ENCODE measurements around the gene IFI44L. TPM values are rescaled to one million over a fixed set of nuclear protein-coding genes. Genes with fewer than 3 reads are reported as not detected.

IFI44L gene
- total RNA-seq, 4 donors from 2014 or later, result 0.57 to 4.6 (median 2.2) TPM

GRCh38 chr1:78665809-78666208, 45.6 kb downstream of the IFI44L start:
- 91% methylated on average over 6 of the region's 6 CpGs for WGBS
- Histone ChIP-seq H3K36me3 (peaks cover 19% of the 10 kb centered on the region), H3K4me3 (no peak overlapping the region), H3K9me3 (no peaks in the 10 kb centered on the region), H3K4me1 (no peaks in the 10 kb centered on the region), H3K27me3 (no peaks in the 10 kb centered on the region), H3K27ac (no peak overlapping the region)
- no peak for DNase-seq (ENCODE audit: low spot score in 2 of 2)
- no peak for TF ChIP-seq EP300 (IDR thresholded peaks at IDR 0.05)
- TF ChIP-seq CTCF (IDR thresholded peaks at IDR 0.05), result no peak

GRCh38 chr1:78667939-78668338, 47.7 kb downstream of the IFI44L start:
- Histone ChIP-seq H3K27ac (no peak overlapping the region), H3K4me3 (no peak overlapping the region), H3K36me3 (peaks cover 9% of the 10 kb centered on the region), H3K4me1 (no peaks in the 10 kb centered on the region), H3K27me3 (no peaks in the 10 kb centered on the region), H3K9me3 (no peaks in the 10 kb centered on the region)
- WGBS, result 68% methylated on average over 1 of the region's 1 CpG
- TF ChIP-seq POLR2AphosphoS5 (IDR thresholded peaks at IDR 0.05) (no peak), CTCF (IDR thresholded peaks at IDR 0.05) (no peak), EP300 (IDR thresholded peaks at IDR 0.05) (no peak), POLR2A (IDR thresholded peaks at IDR 0.05) (no peak)
- DNase-seq (ENCODE audit: low spot score in 2 of 2), result no peak

DNA sequence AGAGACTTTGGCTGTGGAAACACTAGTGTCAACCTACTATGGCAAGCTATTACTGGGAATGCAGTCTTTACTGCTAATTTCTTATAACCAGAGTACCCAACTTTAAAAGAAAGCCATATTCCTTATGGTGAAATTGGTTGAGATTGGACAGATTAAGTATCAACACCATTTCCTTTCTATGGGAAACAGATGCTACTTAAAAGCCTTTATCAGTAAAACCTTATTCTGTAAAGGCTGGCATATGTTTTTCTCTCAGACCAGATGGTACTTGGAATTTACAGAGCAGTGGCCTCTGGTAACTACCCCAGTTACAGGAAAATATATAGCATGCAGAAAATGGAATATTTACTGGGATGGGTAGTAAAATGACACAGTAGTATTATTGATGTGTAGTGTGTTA, 48.2 kb downstream of the IFI44L start:
- no peaks in the 10 kb centered on the region for H3K27me3 ChIP-seq
- no peaks in the 10 kb centered on the region for H3K9me3 ChIP-seq
- H3K4me3 ChIP-seq, result no peak overlapping the region
- peaks cover 4% of the 10 kb centered on the region for H3K36me3 ChIP-seq
- no peak overlapping the region for H3K27ac ChIP-seq
- DNase-seq (ENCODE audit: low spot score in 2 of 2), result no peak
- TF ChIP-seq POLR2A (IDR thresholded peaks at IDR 0.05), result no peak
- TF ChIP-seq POLR2AphosphoS5 (IDR thresholded peaks at IDR 0.05), result no peak
- no peak for TF ChIP-seq EP300 (IDR thresholded peaks at IDR 0.05)
- TF ChIP-seq CTCF (IDR thresholded peaks at IDR 0.05), result no peak
- no peaks in the 10 kb centered on the region for H3K4me1 ChIP-seq

DNA sequence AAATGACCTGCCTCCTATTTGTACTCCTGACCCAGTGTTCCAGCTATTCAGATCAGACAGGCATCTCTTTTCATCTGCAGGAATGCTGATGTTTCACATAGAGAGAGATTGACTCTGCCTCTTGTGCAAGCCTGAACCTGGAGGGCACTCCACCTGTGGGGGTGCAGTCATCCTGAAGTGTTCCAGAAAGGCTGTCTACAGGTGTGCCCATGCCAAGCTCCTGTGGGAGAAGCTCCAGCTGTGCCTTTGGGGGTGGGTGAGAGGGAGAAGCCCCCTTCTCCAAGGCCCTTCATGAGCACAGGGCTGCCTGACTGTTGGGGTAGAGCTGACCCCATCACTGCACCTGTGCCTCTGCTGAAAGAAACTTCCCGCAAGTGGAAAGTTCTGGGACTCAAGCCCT, 52.2 kb downstream of the IFI44L start:
- no peak for DNase-seq (ENCODE audit: low spot score in 2 of 2)
- H3K9me3 ChIP-seq, result no peaks in the 10 kb centered on the region
- no peaks in the 10 kb centered on the region for H3K4me1 ChIP-seq
- WGBS, result 100% methylated on average over 1 of the region's 1 CpG
- H3K27ac ChIP-seq, result no peak overlapping the region
- TF ChIP-seq CTCF (IDR thresholded peaks at IDR 0.05) (no peak), POLR2A (IDR thresholded peaks at IDR 0.05) (no peak), POLR2AphosphoS5 (IDR thresholded peaks at IDR 0.05) (no peak), EP300 (IDR thresholded peaks at IDR 0.05) (no peak)
- H3K27me3 ChIP-seq, result no peaks in the 10 kb centered on the region
- H3K36me3 ChIP-seq, result no peaks in the 10 kb centered on the region
- no peak overlapping the region for H3K4me3 ChIP-seq

DNA sequence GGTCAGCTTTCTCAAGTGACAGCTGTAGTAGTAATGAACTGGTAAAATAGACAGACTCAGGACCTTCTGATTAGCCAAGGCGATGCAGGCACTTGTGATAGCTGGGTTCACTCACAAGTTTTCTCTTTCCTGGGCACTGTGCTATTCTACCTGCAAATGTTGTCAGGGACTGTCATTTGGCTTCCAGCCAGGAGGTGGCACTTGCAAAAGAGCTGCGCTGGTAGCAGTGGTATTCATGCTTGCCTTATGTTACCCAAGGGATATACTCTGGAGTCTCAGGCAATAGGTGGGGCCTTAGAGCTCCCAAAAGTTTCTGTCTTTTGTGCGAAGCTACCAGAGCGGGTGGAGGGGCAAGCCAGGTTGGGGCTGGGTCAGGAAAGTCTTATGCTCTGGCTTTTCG, 52.9 kb downstream of the IFI44L start:
- no peak for TF ChIP-seq EP300 (IDR thresholded peaks at IDR 0.05)
- TF ChIP-seq CTCF (IDR thresholded peaks at IDR 0.05), result no peak
- no peak for TF ChIP-seq POLR2AphosphoS5 (IDR thresholded peaks at IDR 0.05)
- no peak for TF ChIP-seq POLR2A (IDR thresholded peaks at IDR 0.05)
- Histone ChIP-seq H3K36me3 (no peaks in the 10 kb centered on the region), H3K4me1 (no peaks in the 10 kb centered on the region), H3K4me3 (no peak overlapping the region), H3K27me3 (no peaks in the 10 kb centered on the region), H3K9me3 (no peaks in the 10 kb centered on the region), H3K27ac (no peak overlapping the region)
- WGBS, result 93% methylated on average over 5 of the region's 5 CpGs
- no peak for DNase-seq (ENCODE audit: low spot score in 2 of 2)

Measured in suprapubic skin (tissue), 4 donors.